Adipocyte (in vitro differentiated cells): ENCODE measurements around the gene TRPM5.

Experiments
- DNase-seq: peaks from one replicate; pipeline ENCODE4 v3.0.0-alpha.2; 2015; ENCODE audit warnings: low read depth
- H3K27me3 ChIP-seq: replicated peaks from 2 replicates; pipeline ENCODE4 v1.7.0; 2013; ENCODE audit warnings: mild to moderate bottlenecking, low read length, moderate library complexity; ENCODE audit not compliant: control insufficient read depth, insufficient read depth
- H3K36me3 ChIP-seq: 2 replicates; pipeline ENCODE4 v1.7.0; 2013; ENCODE audit warnings: low read length, mild to moderate bottlenecking, moderate library complexity; ENCODE audit not compliant: control insufficient read depth, insufficient read depth, severe bottlenecking
- H3K4me1 ChIP-seq: 2 replicates; pipeline ENCODE4 v1.7.0; 2013; ENCODE audit warnings: mild to moderate bottlenecking, low read length, moderate library complexity; ENCODE audit not compliant: control insufficient read depth, insufficient read depth
- H3K4me3 ChIP-seq: 2 replicates; pipeline ENCODE4 v1.7.0; 2013; ENCODE audit warnings: mild to moderate bottlenecking, low read length, moderate library complexity
- H3K9ac ChIP-seq: 2 replicates; pipeline ENCODE4 v1.7.0; 2013; ENCODE audit warnings: mild to moderate bottlenecking, low read length, moderate library complexity
- H3K9me3 ChIP-seq: 2 replicates; pipeline ENCODE4 v1.7.0; 2013; ENCODE audit warnings: mild to moderate bottlenecking, low read length, moderate library complexity; ENCODE audit not compliant: control insufficient read depth

Gene TRPM5

DNA sequence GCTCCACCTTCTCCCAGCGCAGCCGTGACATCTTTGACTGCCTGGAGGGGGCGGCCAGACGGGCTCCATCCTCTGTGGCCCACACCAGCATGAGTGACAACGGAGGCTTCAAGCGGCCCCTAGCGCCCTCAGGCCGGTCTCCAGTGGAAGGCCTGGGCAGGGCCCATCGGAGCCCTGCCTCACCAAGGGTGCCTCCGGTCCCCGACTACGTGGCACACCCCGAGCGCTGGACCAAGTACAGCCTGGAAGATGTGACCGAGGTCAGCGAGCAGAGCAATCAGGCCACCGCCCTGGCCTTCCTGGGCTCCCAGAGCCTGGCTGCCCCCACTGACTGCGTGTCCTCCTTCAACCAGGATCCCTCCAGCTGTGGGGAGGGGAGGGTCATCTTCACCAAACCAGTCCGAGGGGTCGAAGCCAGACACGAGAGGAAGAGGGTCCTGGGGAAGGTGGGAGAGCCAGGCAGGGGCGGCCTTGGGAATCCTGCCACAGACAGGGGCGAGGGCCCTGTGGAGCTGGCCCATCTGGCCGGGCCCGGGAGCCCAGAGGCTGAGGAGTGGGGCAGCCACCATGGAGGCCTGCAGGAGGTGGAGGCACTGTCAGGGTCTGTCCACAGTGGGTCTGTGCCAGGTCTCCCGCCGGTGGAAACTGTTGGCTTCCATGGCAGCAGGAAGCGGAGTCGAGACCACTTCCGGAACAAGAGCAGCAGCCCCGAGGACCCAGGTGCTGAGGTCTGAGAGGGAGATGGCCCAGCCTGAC, 41.2 kb downstream of the TRPM5 start:
- Histone ChIP-seq H3K4me3 (no peak overlapping the region), H3K9ac (no peak overlapping the region), H3K9me3 (no peaks in the 10 kb centered on the region), H3K36me3 (peaks cover 27% of the 10 kb centered on the region), H3K4me1 (peaks cover 27% of the 10 kb centered on the region), H3K27me3 (no peaks in the 10 kb centered on the region)
- DNase-seq: no peak

GRCh38 chr11:2402106-2402505, 42.2 kb downstream of the TRPM5 start:
- no peaks in the 10 kb centered on the region for H3K27me3 ChIP-seq
- no peaks in the 10 kb centered on the region for H3K9me3 ChIP-seq
- H3K9ac ChIP-seq: peak overlapping the region; percentile 100
- H3K4me3 ChIP-seq: peak overlapping the region; percentile 100
- H3K36me3 ChIP-seq: peaks cover 34% of the 10 kb centered on the region
- DNase-seq: no peak
- H3K4me1 ChIP-seq: peaks cover 27% of the 10 kb centered on the region

GRCh38 chr11:2401436-2401984, 42.8 kb downstream of the TRPM5 start:
- peak overlapping the region; percentile 100 for H3K4me3 ChIP-seq
- no peaks in the 10 kb centered on the region for H3K27me3 ChIP-seq
- no peak for DNase-seq
- H3K9me3 ChIP-seq: no peaks in the 10 kb centered on the region
- peak overlapping the region; percentile 100 for H3K9ac ChIP-seq
- H3K36me3 ChIP-seq: peaks cover 40% of the 10 kb centered on the region
- peaks cover 27% of the 10 kb centered on the region for H3K4me1 ChIP-seq

DNA sequence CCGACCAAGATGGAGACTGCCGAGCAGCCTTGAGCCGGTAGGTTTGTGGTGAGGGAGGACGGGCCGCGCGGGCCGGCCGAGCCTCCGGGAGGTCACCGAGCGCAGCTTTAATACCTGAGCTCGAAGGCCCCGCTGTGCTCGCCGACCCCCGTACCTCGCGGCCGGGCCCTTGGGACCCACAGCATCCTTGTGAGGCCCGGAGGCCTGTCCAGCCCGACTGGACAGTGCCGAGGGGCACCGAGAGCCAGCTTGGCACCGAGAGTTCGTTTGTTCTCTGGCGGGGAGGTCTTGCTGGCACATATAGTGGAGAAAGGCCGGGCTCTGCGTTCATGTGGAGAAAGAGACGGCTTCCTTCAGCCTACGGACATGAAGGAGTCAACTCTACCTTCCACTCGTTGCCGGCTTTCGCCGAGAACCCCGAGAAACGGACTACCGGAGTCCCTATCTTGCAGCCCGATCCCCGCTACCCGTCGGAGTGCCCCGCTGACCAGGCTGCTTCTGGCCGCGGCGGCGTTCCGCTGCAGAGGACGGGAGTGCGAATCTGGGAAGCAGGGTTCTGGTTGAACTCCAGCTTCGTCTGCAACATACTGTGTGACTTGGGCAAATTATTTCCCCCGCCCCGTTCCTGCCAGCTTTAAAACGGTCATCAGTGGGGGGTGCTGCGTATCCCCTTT, 43.4 kb downstream of the TRPM5 start:
- Histone ChIP-seq H3K9ac (peak overlapping the region; percentile 100), H3K27me3 (no peaks in the 10 kb centered on the region), H3K4me1 (peaks cover 27% of the 10 kb centered on the region), H3K9me3 (no peaks in the 10 kb centered on the region), H3K4me3 (peak overlapping the region; percentile 100), H3K36me3 (peaks cover 46% of the 10 kb centered on the region)
- DNase-seq: peak; percentile 50

- DNase-seq: peak; percentile 100
- H3K4me1 ChIP-seq: peaks cover 27% of the 10 kb centered on the region
- H3K36me3 ChIP-seq: peaks cover 53% of the 10 kb centered on the region
- H3K27me3 ChIP-seq: no peaks in the 10 kb centered on the region
- H3K4me3 ChIP-seq: peak within 1 kb of the TSS; percentile 100
- no peaks in the 10 kb centered on the region for H3K9me3 ChIP-seq
- H3K9ac ChIP-seq: peak within 1 kb of the TSS; percentile 100
These were observed 44.1 kb downstream of the TRPM5 start, which contains the start of gene TSSC4 for GRCh38 chr11:2400069-2400761. Gene TSSC4, plus strand, starts transcription at chr11:2400750. Its CDS starts 1,884 bp downstream, at chr11:2402634.

DNA sequence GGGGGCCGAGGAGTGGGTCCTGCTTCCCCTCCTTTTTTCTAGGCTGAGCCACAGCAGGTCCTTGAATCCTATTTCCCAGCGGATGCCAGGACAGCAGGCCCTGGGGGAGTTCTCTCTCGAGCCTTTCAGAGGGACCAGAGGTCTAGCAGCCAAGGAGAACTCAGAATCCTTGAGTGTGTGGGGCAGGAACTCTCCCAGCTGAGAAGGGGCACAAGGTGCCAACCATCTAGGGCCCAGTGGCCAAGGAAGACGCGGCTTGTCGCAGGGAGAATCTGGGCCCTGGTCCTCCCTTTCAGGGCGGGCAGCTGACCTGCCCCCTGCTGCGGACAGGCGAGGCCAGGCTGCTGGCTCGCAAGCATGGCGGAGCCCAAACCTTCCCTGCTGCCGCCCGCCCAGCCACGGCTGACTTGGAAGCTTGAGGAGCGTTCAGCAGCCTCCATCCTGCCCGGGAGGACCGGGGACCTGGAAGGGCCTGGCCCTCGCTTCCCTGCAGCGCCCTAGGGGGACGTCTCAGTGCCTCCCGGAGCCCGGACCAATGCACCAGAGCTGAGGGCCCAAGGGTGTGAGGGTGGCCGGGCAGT, 44.7 kb downstream of the TRPM5 start:
- peak overlapping the region; percentile 85 for H3K4me3 ChIP-seq
- H3K27me3 ChIP-seq: no peaks in the 10 kb centered on the region
- peak overlapping the region; percentile 96 for H3K9ac ChIP-seq
- H3K36me3 ChIP-seq: peaks cover 54% of the 10 kb centered on the region
- peaks cover 27% of the 10 kb centered on the region for H3K4me1 ChIP-seq
- peak; percentile 45 for DNase-seq
- H3K9me3 ChIP-seq: no peaks in the 10 kb centered on the region

GRCh38 chr11:2398664-2399355, 45.5 kb downstream of the TRPM5 start:
- Histone ChIP-seq H3K27me3 (no peaks in the 10 kb centered on the region), H3K9ac (peak overlapping the region; percentile 96), H3K9me3 (no peaks in the 10 kb centered on the region), H3K36me3 (peaks cover 55% of the 10 kb centered on the region), H3K4me3 (peak overlapping the region; percentile 85), H3K4me1 (peaks cover 27% of the 10 kb centered on the region)
- no peak for DNase-seq

DNA sequence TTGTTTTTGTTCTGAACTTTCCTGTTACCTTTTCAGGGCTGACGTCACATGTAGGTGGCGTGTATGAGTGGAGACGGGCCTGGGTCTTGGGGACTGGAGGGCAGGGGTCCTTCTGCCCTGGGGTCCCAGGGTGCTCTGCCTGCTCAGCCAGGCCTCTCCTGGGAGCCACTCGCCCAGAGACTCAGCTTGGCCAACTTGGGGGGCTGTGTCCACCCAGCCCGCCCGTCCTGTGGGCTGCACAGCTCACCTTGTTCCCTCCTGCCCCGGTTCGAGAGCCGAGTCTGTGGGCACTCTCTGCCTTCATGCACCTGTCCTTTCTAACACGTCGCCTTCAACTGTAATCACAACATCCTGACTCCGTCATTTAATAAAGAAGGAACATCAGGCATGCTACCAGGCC, 47.3 kb downstream of the TRPM5 start:
- H3K9ac ChIP-seq: no peak overlapping the region

DNA sequence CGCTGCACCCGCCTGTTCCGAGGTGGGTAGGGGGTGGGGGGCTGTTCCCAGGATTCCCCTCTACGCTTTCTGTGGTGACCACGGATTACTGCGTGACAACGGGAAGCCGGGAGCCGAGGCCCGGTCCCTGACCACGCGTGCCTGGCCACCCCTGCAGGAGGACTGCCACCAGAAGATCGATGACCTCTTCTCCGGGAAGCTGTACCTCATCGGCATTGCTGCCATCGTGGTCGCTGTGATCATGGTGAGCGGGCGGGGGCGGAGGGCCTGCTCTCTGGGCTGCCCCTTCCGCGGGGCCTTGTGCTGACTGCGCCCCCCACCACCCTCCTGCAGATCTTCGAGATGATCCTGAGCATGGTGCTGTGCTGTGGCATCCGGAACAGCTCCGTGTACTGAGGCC, 47.8 kb downstream of the TRPM5 start:
- H3K9ac ChIP-seq: no peak overlapping the region
- peaks cover 18% of the 10 kb centered on the region for H3K4me1 ChIP-seq
- H3K9me3 ChIP-seq: no peaks in the 10 kb centered on the region
- H3K4me3 ChIP-seq: no peak overlapping the region
- H3K36me3 ChIP-seq: peaks cover 53% of the 10 kb centered on the region
- DNase-seq: no peak
- H3K27me3 ChIP-seq: no peaks in the 10 kb centered on the region

More for the DNA sequence above, 47.3 kb downstream of the TRPM5 start:
- Histone ChIP-seq H3K27me3 (no peaks in the 10 kb centered on the region), H3K4me1 (peaks cover 23% of the 10 kb centered on the region), H3K36me3 (peaks cover 48% of the 10 kb centered on the region), H3K9me3 (no peaks in the 10 kb centered on the region), H3K4me3 (no peak overlapping the region)
- DNase-seq: no peak

DNA sequence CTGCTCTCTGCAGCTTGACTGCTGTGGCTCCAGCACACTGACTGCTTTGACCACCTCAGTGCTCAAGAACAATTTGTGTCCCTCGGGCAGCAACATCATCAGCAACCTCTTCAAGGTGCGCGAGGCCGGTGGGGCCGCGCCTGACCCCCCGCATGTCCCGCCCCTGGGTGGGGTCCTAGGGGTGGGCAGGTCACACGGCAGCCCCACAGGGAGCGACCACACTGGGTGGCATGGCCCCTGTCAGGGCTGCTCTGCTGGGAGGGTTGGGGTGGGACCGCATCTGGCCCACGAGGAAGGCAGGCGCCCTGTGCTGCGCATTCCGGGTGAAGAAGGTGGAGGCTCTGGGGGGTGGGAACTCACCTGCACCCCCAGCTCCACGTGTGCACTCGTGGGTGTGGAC, 48.5 kb downstream of the TRPM5 start:
- no peak for DNase-seq
- Histone ChIP-seq H3K4me1 (peaks cover 15% of the 10 kb centered on the region), H3K9ac (no peak overlapping the region), H3K27me3 (no peaks in the 10 kb centered on the region), H3K9me3 (no peaks in the 10 kb centered on the region), H3K36me3 (peaks cover 53% of the 10 kb centered on the region), H3K4me3 (no peak overlapping the region)
